HEK293 (cell line): Measurements from ENCODE around the gene PPM1L.

ENCODE experiments used
- CTCF ChIA-PET: fragments of 350-600 bp; formaldehyde crosslinking; extraction: SDS; loops from one replicate; lab custom pipeline; 2021; ENCODE audit warnings: antibody characterized with exemption; lab: Yijun Ruan, JAX
- POLR2A ChIA-PET: fragments of 300-600 bp; formaldehyde crosslinking; extraction: SDS; loops from one replicate; lab custom pipeline; 2020; ENCODE audit warnings: antibody characterized with exemption, inconsistent platforms; lab: Yijun Ruan, JAX
- H3K27ac ChIP-seq: fragments of 200-500 bp; sonication (Bioruptor generic); 2 replicates; pipeline ENCODE4 v1.5.1; 2014; ENCODE audit warnings: low read depth, low read length, control low read depth, inconsistent platforms; ENCODE audit errors: extremely low read depth
- H3K36me3 ChIP-seq, 2 experiments: fragments of 200-500 bp in 1 of 2; sonication (Bioruptor generic) in 1 of 2; 1 replicate in 1 of 2; 2 replicates in 1 of 2; pipeline ENCODE4 v1.5.1; 2014 to 2017; ENCODE audit warnings: inconsistent platforms in 2 of 2, low read length in 2 of 2; ENCODE audit not compliant: control insufficient read depth in 2 of 2, insufficient read depth in 1 of 2
- H3K4me1 ChIP-seq: fragments of 200-500 bp; sonication (Bioruptor generic); 2 replicates; pipeline ENCODE4 v1.5.1; 2014; ENCODE audit warnings: mild to moderate bottlenecking, low read length, inconsistent platforms; ENCODE audit not compliant: control insufficient read depth, insufficient read depth
- H3K4me3 ChIP-seq: 2 replicates; pipeline ENCODE4 v1.5.1; 2011; ENCODE audit warnings: low read depth, mild to moderate bottlenecking, control low read depth, low read length, moderate library complexity
- H3K9me3 ChIP-seq: fragments of 200-500 bp; sonication (Bioruptor generic); 2 replicates; pipeline ENCODE4 v1.5.1; 2014; ENCODE audit warnings: low read depth, low read length, inconsistent platforms; ENCODE audit not compliant: control insufficient read depth, insufficient read depth
- HOXA7 ChIP-seq: sonication (generic); formaldehyde crosslinking; IDR thresholded peaks from 2 replicates; pipeline ENCODE4 v1.8.1; 2022; ENCODE audit warnings: missing genetic modification reagents, borderline replicate concordance
- KLF1 ChIP-seq: fragments of 450-650 bp; formaldehyde crosslinking; IDR thresholded peaks from 2 replicates; pipeline ENCODE4 v1.5.1; 2016; ENCODE audit warnings: missing biosample characterization, missing genetic modification characterization
- KLF10 ChIP-seq: fragments of 450-650 bp; IDR thresholded peaks from 2 replicates; pipeline ENCODE4 v1.5.1; 2018; ENCODE audit warnings: missing biosample characterization, mild to moderate bottlenecking, missing genetic modification characterization
- KLF17 ChIP-seq: fragments of 450-650 bp; formaldehyde crosslinking; IDR thresholded peaks from 2 replicates; pipeline ENCODE4 v1.5.1; 2016; ENCODE audit warnings: missing biosample characterization, missing genetic modification characterization
- OVOL3 ChIP-seq: fragments of 450-650 bp; formaldehyde crosslinking; IDR thresholded peaks from 2 replicates; pipeline ENCODE4 v1.5.1; 2016; ENCODE audit warnings: missing biosample characterization, missing genetic modification characterization
- PRDM1 ChIP-seq: fragments of 450-650 bp; formaldehyde crosslinking; IDR thresholded peaks from 2 replicates; pipeline ENCODE4; 2016; ENCODE audit warnings: missing biosample characterization, missing genetic modification characterization
- ZBTB44 ChIP-seq: fragments of 450-650 bp; IDR thresholded peaks from 2 replicates; pipeline ENCODE4 v1.5.1; 2018; ENCODE audit warnings: missing biosample characterization, mild to moderate bottlenecking, missing genetic modification characterization
- ZIC2 ChIP-seq: fragments of 450-650 bp; formaldehyde crosslinking; IDR thresholded peaks from 2 replicates; pipeline ENCODE4 v1.5.1; 2016; ENCODE audit warnings: missing biosample characterization, missing genetic modification characterization
- ZNF132 ChIP-seq: fragments of 450-650 bp; formaldehyde crosslinking; IDR thresholded peaks from 2 replicates; pipeline ENCODE4 v1.5.1; 2017; ENCODE audit warnings: missing biosample characterization, missing genetic modification characterization, borderline replicate concordance
- ZNF155 ChIP-seq: fragments of 450-650 bp; formaldehyde crosslinking; IDR thresholded peaks from 2 replicates; pipeline ENCODE4 v1.5.1; 2016; ENCODE audit warnings: missing biosample characterization, missing genetic modification characterization
- ZNF157 ChIP-seq: fragments of 450-650 bp; formaldehyde crosslinking; IDR thresholded peaks from 2 replicates; pipeline ENCODE4 v1.5.1; 2016; ENCODE audit warnings: missing biosample characterization, missing genetic modification characterization
- ZNF248 ChIP-seq: fragments of 450-650 bp; formaldehyde crosslinking; IDR thresholded peaks from 2 replicates; pipeline ENCODE4 v1.5.1; 2017; ENCODE audit warnings: missing biosample characterization, missing genetic modification characterization
- ZNF48 ChIP-seq: fragments of 450-650 bp; formaldehyde crosslinking; IDR thresholded peaks from 2 replicates; pipeline ENCODE4 v1.5.1; 2016; ENCODE audit warnings: missing biosample characterization, missing genetic modification characterization
- ZNF626 ChIP-seq: fragments of 450-650 bp; sonication (Bioruptor Pico); formaldehyde crosslinking; IDR thresholded peaks from 2 replicates; pipeline ENCODE4 v1.5.1; 2018; ENCODE audit warnings: missing biosample characterization, missing genetic modification characterization, inconsistent platforms
- ZNF670 ChIP-seq: fragments of 450-650 bp; formaldehyde crosslinking; IDR thresholded peaks from 2 replicates; pipeline ENCODE4 v1.5.1; 2016; ENCODE audit warnings: missing biosample characterization, missing genetic modification characterization, low read depth
- ZNF692 ChIP-seq: fragments of 450-650 bp; formaldehyde crosslinking; IDR thresholded peaks from 2 replicates; pipeline ENCODE4 v1.5.1; 2016; ENCODE audit warnings: missing biosample characterization, missing genetic modification characterization
- ZNF747 ChIP-seq: fragments of 450-650 bp; formaldehyde crosslinking; IDR thresholded peaks from 2 replicates; pipeline ENCODE4 v1.5.1; 2016; ENCODE audit warnings: missing biosample characterization, missing genetic modification characterization
- ZSCAN23 ChIP-seq: fragments of 450-650 bp; formaldehyde crosslinking; IDR thresholded peaks from 2 replicates; pipeline ENCODE4 v1.5.1; 2016; ENCODE audit warnings: missing biosample characterization, missing genetic modification characterization
- ZSCAN30 ChIP-seq: fragments of 450-650 bp; IDR thresholded peaks from 2 replicates; pipeline ENCODE4 v1.5.1; 2018; ENCODE audit warnings: missing biosample characterization, mild to moderate bottlenecking, missing genetic modification characterization, moderate library complexity
- TF ChIP-seq, protein P1 (sequence below): fragments of 450-650 bp; formaldehyde crosslinking; IDR thresholded peaks from 2 replicates; pipeline ENCODE4 v1.5.1; 2017; ENCODE audit warnings: missing biosample characterization, missing genetic modification characterization
- TF ChIP-seq, protein P2 (sequence below): fragments of 450-650 bp; formaldehyde crosslinking; IDR thresholded peaks from 2 replicates; pipeline ENCODE4 v1.5.1; 2017; ENCODE audit warnings: missing biosample characterization, missing genetic modification characterization
- TF ChIP-seq, protein P3 (sequence below): fragments of 450-650 bp; formaldehyde crosslinking; IDR thresholded peaks from 2 replicates; pipeline ENCODE4 v1.5.1; 2016; ENCODE audit warnings: missing biosample characterization, missing genetic modification characterization

The PPM1L gene

GRCh38 chr3:160815280-160815679 lies 59.2 kb downstream of the PPM1L start:
- Histone ChIP-seq H3K27ac (no peak overlapping the region), H3K36me3 (no peaks in the 10 kb centered on the region), H3K4me1 (no peaks in the 10 kb centered on the region), H3K4me3 (no peak overlapping the region), H3K9me3 (no peaks in the 10 kb centered on the region)
- TF ChIP-seq ZNF626 (no peak), PRDM1 (tag by site-specific recombination) (no peak), OVOL3 (tag by site-specific recombination) (no peak), KLF1 (tag by site-specific recombination) (no peak), ZNF48 (no peak), ZNF692 (no peak), ZNF157 (tag by site-specific recombination) (no peak), ZSCAN30 (tag by site-specific recombination) (no peak), KLF17 (tag by site-specific recombination) (no peak)
- POLR2A ChIA-PET: no interaction called here
- CTCF ChIA-PET: no interaction called here

GRCh38 chr3:160820022-160820421 lies 64.0 kb downstream of the PPM1L start:
- H3K4me1 ChIP-seq: no peaks in the 10 kb centered on the region; the same call in 1 of the 2 replicates
- no peak overlapping the region for H3K4me3 ChIP-seq
- TF ChIP-seq, protein P1, sequence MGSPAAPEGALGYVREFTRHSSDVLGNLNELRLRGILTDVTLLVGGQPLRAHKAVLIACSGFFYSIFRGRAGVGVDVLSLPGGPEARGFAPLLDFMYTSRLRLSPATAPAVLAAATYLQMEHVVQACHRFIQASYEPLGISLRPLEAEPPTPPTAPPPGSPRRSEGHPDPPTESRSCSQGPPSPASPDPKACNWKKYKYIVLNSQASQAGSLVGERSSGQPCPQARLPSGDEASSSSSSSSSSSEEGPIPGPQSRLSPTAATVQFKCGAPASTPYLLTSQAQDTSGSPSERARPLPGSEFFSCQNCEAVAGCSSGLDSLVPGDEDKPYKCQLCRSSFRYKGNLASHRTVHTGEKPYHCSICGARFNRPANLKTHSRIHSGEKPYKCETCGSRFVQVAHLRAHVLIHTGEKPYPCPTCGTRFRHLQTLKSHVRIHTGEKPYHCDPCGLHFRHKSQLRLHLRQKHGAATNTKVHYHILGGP: no peak
- TF ChIP-seq, protein P2, sequence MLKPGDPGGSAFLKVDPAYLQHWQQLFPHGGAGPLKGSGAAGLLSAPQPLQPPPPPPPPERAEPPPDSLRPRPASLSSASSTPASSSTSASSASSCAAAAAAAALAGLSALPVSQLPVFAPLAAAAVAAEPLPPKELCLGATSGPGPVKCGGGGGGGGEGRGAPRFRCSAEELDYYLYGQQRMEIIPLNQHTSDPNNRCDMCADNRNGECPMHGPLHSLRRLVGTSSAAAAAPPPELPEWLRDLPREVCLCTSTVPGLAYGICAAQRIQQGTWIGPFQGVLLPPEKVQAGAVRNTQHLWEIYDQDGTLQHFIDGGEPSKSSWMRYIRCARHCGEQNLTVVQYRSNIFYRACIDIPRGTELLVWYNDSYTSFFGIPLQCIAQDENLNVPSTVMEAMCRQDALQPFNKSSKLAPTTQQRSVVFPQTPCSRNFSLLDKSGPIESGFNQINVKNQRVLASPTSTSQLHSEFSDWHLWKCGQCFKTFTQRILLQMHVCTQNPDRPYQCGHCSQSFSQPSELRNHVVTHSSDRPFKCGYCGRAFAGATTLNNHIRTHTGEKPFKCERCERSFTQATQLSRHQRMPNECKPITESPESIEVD (tag by site-specific recombination): no peak
- TF ChIP-seq ZNF747 (tag by site-specific recombination): no peak
- no peak for TF ChIP-seq ZNF132 (tag by site-specific recombination)
- no peak for TF ChIP-seq KLF17 (tag by site-specific recombination)
- TF ChIP-seq ZIC2: no peak
- TF ChIP-seq ZNF670: no peak
- TF ChIP-seq ZNF248 (tag by site-specific recombination): no peak
- no peak for TF ChIP-seq ZNF155 (tag by site-specific recombination)
- TF ChIP-seq ZSCAN23: no peak
- no peak for TF ChIP-seq KLF10 (tag by site-specific recombination)
- TF ChIP-seq, protein P3, sequence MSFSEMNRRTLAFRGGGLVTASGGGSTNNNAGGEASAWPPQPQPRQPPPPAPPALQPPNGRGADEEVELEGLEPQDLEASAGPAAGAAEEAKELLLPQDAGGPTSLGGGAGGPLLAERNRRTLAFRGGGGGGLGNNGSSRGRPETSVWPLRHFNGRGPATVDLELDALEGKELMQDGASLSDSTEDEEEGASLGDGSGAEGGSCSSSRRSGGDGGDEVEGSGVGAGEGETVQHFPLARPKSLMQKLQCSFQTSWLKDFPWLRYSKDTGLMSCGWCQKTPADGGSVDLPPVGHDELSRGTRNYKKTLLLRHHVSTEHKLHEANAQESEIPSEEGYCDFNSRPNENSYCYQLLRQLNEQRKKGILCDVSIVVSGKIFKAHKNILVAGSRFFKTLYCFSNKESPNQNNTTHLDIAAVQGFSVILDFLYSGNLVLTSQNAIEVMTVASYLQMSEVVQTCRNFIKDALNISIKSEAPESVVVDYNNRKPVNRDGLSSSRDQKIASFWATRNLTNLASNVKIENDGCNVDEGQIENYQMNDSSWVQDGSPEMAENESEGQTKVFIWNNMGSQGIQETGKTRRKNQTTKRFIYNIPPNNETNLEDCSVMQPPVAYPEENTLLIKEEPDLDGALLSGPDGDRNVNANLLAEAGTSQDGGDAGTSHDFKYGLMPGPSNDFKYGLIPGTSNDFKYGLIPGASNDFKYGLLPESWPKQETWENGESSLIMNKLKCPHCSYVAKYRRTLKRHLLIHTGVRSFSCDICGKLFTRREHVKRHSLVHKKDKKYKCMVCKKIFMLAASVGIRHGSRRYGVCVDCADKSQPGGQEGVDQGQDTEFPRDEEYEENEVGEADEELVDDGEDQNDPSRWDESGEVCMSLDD (tag by site-specific recombination): no peak
- TF ChIP-seq HOXA7 (CRISPR knock-in tag): no peak
- no peak for TF ChIP-seq ZBTB44 (tag by site-specific recombination)
- H3K27ac ChIP-seq: no peak overlapping the region
- POLR2A ChIA-PET: no interaction called here
- no peaks in the 10 kb centered on the region for H3K36me3 ChIP-seq
- CTCF ChIA-PET: no interaction called here
- H3K9me3 ChIP-seq: no peaks in the 10 kb centered on the region
